HG03342 (cell line): ENCODE results near the gene ACOT8.

Source experiments
- ATAC-seq: cut with Tn5 transposase; IDR thresholded peaks from one replicate; pipeline ENCODE4 v1.9.1; 2021; ENCODE audit warnings: mild to moderate bottlenecking, moderate library complexity; ENCODE audit not compliant: unreplicated experiment

Gene ACOT8

DNA sequence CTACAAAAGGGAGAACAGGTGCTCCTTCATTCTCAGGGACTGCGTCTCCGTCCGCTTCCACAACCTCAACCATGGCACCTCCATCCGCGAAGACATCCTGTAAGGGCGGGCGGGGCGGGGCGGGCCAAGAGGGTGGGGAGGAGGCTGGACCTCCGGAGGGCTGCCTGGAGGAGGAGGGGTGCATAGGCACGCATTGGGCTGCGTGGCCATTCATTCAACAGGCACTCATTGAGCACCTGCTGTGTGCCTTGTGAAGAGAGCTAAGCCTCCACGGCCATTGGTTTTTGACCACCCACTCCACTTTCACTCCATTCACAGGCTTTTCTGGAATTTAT, 657 bp upstream of the ACOT8 start:
- ATAC-seq = peak; percentile 15

DNA sequence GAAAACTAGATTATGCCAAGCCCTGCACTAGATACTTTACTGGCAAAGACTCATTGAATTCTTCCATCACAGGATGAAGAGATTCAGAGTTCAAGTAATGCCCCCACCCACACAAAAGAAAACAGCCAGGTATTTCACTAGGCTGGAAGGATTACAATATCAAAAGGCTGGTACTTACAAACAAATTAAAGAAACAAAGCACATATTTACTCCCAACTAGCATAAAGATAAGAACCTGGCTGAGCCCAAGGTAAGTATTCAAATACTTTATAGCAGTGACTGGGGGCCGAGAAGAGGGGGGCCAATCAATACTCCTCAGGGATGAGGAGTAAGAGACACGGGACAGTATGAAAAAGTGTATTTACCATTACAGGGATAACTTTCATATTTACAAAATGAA, 3.7 kb downstream of the ACOT8 start:
- no peak for ATAC-seq

DNA sequence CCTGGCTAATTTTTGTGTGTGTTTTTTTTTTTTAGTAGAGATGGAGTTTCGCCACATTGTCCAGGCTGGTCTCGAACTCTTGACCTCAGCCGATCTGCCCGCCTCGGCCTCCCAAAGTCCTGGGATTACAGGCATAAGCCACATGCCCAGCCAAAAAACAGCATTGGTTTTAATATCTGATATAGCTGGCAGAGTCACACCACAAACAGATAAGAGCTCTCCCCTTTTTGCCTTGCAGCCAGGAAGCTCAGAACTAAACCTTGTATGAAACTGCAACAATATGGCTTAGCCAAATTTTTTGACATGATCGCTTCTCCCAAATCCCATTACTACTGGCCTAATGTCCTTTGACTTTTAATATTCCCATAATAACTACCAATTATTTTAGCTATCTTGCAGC, 4.9 kb downstream of the ACOT8 start:
- no peak for ATAC-seq

DNA sequence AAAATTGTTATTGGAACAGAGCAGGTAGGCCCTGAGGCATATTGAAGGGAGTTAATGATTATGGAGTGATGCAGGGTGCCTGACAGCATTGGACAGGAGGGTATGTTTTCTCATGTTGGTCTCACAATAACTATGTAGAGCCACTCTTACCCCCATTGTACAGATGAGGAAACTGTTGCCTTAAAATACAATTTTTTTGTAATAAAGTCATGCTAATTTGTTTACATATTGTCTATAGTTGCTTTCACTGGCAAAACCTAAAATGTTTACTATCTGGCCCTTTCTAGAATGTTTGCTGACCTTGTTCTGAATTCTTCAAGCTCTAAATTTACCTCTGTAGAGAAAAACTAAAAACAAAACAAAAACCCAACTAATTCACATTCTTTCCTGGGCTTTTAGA, 5.7 kb downstream of the ACOT8 start:
- no peak for ATAC-seq

DNA sequence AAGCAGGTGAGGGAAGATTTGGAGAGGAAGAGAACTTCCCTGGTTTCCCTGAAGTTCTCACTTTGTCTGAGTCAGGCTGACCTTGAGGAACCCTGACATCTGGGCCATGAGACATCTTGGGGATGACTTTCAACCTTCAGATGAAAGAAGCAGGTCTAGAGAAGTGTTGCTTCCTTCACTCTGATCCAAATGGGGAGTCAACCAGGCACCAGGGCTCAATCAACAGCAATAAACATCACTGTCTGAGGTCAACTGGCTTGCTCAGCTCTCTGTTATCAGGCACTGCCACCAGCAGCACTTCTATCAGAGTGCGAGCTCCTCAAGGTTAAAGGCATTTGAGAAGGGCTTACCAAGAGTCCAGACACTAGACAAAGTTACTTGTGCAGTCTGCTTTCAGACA, 6.3 kb downstream of the ACOT8 start:
- no peak for ATAC-seq

DNA sequence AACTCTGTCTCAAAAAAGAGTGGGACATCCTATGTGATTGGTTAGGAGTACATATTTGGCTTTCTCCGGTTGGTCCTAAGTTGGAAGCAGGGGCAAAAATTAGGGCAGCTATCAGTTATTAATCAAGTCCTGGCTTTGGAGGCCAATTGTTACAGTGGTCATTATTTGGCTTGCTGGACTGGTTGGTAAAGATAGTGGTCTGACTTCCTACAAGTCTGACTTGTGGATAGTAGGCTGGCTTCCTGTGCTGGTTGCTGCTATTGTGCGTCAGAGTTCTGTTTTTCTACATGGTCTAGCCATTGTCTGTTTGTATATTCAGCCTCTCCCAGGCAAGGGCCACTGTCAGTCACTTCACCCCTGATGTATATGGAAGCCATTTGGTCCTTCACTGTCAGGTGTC, 7.0 kb downstream of the ACOT8 start:
- ATAC-seq = no peak

- no peak for ATAC-seq
Measured at GRCh38 chr20:45848969-45849582, 8.1 kb downstream of the ACOT8 start.

- no peak for ATAC-seq
Measured at GRCh38 chr20:45848421-45848820, 8.8 kb downstream of the ACOT8 start.

GRCh38 chr20:45845452-45845851, 11.7 kb downstream of the ACOT8 start:
- no peak for ATAC-seq

- no peak for ATAC-seq
Measured at GRCh38 chr20:45843506-45843905, 13.7 kb downstream of the ACOT8 start.

DNA sequence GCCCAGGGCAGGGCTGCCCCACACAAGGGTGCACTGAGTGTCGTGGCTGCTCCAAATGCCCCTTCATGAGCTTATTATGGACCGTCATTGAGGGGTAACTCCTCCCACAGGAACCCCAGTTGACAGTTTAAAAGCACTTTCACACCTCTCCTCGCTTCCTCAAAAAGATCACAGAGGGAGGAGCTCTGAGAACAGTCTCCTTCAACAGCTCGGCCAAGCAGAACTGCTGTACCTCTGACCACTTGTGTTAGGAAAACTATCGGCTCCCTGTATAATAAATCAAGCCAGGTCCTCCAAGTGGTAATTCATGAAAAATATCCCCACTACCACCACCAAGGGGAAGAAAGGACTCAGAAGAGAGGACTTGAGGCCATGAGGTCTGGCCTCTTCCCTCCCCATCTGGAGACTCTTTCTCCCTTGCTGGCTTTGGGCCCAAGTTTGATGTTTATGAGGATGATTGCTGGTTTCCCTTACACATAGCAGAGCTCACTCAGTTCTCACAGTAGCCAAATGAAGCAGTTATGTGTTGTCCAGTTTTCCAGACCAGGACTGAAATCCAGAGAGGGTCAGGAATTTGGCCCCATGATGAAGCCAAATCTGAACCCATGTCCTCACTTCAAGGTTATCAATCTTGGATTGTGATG, 14.9 kb downstream of the ACOT8 start:
- peak; percentile 49 for ATAC-seq

DNA sequence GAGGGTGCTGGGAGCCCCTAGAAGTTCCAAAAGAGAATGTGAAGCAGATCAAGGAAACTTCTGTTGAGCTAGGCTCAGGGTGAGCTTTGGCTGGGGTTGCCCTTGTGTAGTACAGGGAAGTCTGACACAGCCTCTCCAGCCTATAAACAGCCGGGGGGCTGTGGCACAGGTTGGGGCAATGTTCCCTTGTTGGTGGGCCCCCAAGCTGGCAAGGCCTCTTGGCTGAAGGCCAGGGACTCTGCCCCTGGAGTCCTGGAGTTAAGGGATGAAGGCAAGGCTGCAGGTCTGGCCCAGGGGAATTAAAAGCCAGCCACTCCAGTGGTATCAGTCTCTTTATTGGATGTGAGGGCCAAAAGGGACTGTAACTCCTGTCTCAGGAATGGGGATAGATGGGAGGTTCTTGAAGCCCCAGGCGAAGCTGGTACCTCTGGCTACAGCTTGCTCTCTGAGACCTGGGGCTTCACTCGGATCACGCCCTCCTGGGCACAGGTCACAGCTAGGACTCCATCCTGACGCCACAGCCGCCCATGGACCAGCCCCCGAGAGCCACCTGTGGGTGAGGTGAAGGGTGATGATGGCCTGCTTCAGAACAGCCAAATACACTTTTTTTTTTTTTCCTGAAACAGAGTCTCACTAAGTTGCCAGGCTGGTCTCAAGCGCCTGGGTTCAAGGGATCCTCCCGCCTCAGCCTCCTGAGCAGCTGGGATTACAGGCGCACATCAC, 15.6 kb downstream of the ACOT8 start:
- no peak for ATAC-seq

GRCh38 chr20:45840700-45841198, 16.4 kb downstream of the ACOT8 start:
- ATAC-seq = no peak

DNA sequence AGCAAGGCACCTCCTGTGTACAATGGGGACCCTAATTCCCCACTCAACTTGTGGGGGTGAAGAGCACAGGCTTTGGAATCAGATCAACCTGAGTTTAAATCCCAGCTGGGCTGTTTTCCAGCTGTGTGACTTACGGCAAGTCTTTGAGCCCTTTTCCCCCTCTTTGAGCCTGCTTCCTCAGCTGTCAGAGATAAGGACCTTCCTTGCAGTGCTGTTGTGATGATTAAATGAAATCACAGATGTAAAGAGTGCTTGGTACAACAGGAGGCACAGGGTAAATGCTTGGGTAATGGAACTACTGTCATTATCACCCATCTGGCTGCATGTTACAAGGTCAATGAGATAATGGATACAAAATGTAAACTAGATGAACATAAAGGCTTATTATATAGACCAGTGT, 20.4 kb downstream of the ACOT8 start:
- ATAC-seq = no peak

DNA sequence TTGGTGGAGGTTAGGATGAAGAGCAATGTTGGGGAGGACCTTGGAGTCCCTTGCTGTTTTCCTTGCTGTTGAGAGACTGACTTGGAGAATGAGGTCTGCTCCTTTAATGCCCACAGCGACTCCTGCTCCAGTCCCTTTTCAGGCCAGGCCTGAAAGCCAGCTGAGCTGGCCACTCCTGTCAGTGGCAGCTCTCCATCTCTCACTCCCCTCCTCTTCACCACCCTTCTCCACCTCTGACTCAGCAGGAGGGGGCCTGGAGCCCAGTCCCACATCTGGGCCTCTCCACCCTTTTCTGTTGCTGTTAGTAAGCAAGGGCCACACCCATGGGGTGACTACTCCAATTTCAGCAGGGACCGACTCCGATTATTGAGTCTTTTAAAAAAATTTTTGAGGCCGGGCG, 21.4 kb downstream of the ACOT8 start:
- no peak for ATAC-seq

- ATAC-seq = no peak
Measured at GRCh38 chr20:45835329-45835765, 21.8 kb downstream of the ACOT8 start.

DNA sequence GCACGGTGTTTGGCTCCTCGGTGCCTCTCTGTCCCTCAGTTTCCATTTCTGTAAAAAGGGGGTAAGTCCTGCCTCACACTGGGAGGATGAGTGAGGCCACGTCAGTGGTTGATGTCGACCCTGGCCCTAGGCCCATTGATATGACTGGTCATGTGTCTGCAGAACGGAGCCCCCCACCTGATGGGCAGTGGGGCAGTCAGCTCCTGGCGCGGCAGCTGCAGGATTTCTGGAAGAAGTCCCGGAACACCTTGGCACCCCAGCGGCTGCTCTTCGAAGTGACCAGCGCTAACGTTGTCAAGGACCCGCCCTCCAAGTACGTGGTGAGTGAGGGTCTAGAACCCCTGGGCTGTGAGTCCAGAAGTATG, 22.4 kb downstream of the ACOT8 start:
- no peak for ATAC-seq

- no peak for ATAC-seq
Measured at GRCh38 chr20:45833883-45834796, 23.1 kb downstream of the ACOT8 start.

- no peak for ATAC-seq
Measured at GRCh38 chr20:45833030-45833882, 23.9 kb downstream of the ACOT8 start, which contains the start of gene SNX21. SNX21 (plus strand) TSS chr20:45833799; CDS start chr20:45833920, 121 bp downstream.

DNA sequence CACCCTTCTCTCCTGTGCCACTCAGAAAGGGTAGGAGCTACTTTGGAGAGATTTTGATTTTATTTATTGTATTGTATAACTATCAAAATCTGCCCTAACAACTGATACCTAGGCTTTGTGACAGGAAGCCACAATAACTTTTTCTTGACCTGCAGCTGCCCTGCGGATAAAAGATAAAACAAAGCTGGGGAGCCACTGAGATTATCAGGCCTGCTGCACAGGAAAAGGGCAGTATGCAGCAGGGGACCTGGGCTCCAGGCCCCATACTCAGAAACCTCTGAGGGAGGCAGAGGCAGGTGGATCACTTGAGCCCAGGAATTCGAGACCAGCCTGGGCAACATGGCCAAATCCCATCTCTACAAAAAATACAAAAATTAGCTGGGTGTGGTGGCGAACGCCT, 24.6 kb downstream of the ACOT8 start:
- no peak for ATAC-seq
